Stimulated activated CD8-positive, alpha-beta memory T cell treated with anti-CD3 and anti-CD28 coated beads, Interleukin-7, amount 100 ng/mL, for 1 hour (primary cell): ENCODE measurements around the gene LLPH.
A peak's percentile ranks its signal among the peaks of the same experiment; 100 is the strongest.

Experiments used
- DNase-seq, 2 donors: peaks; one replicate each; pipeline ENCODE4 v3.0.0-alpha.2; 2020; ENCODE audit warnings: low read depth in 2 of 2

LLPH gene

DNA sequence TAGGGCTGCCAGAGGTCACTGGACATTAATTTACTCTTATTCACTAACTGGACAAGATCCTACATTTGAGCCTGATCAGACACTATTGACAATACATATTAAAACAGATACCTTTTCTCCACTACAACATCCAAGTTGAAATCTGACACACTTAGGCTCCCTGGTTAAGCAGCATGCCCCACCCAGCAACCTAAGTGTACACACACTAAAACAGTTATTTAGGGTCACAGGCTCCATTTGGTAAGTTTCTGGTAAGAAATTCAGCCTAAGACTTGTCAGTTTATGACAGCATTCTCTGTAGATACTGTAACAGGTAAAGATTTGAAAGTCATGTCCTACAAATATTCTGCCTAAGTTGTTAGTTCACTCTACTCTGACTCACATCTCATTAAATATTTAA is 12.3 kb upstream of the LLPH start:
- DNase-seq = no peak

- DNase-seq = no peak
These were observed 10.7 kb upstream of the LLPH start for GRCh38 chr12:66141299-66141698.

DNA sequence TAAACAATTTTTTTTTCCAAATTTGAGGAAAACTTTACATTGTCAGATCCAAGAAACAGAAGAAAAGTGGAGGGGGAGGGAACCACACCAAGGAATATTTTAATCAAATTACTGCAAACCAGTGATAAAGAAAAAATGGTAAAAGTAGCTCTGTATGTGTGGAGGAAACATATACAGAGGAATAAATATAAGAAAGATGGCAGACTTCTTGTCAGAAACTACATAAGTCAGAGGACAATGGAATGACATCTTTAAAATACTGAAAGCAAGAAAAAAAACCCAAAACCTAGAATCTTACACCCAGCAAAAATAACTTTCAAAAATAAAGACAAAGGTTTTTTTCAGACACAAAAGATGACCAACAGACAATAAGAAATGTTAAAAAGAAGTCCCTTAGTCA is 10.2 kb upstream of the LLPH start:
- DNase-seq = no peak

DNA sequence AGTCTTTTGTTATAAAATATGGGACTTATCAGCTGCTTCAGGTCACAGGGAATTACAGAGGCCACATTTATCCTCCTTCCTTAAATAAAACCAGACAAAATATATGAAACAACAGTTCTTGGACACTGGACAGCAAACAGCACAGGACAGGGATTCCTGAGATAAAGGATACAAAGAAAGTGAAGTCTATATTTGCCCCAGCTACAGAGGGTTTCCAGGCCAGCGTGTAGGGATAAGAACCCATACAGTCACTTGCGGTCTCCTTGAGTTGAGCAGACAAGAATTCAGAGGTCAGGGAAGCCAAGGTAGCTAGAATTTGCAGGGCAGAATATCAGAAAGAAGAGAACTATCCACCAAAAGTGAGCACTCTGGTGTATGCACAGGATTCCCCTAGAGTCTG is 8.8 kb upstream of the LLPH start:
- no peak for DNase-seq

DNA sequence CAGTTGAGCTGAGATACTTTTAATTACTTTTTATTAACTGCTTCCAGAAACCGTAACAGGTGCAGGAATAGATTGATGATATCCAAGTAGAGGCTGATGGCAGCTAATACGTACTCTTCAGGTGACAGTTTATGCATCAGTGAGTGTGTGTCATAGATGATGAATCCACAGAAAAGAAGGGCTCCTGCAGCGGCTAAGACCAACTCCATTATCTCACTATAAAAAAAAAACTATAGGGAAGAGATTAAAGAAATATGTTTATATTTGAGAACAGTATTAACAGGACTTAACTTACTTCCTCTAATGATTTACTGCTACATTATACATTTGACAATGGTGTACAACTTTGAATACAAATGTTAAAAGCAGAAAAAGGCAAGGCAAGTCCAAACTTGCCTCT is 7.4 kb upstream of the LLPH start:
- DNase-seq = no peak

DNA sequence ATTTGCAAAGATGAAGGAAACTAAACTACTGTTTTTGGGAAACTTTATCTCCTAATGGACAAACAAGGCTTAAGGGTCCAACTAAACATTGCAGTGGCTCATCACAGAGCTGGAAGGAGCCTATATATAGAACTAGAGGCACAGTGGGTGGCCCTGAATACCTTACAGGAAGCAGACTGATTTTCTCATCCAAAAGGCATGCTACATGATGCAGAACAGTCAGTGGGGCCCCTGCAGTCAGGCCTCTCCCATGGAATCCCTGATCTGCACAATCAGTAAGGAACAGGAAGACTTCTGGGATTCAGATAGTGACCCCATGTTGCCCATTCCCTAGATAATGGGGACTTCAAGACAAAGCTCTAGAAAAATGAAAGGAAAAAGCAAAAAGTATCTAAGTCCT is 1.9 kb upstream of the LLPH start:
- no peak for DNase-seq

- DNase-seq = no peak
These were observed 628 bp upstream of the LLPH start for GRCh38 chr12:66131067-66131688.

- DNase-seq = no peak
These were observed 650 bp downstream of the LLPH start for GRCh38 chr12:66129934-66130266.

DNA sequence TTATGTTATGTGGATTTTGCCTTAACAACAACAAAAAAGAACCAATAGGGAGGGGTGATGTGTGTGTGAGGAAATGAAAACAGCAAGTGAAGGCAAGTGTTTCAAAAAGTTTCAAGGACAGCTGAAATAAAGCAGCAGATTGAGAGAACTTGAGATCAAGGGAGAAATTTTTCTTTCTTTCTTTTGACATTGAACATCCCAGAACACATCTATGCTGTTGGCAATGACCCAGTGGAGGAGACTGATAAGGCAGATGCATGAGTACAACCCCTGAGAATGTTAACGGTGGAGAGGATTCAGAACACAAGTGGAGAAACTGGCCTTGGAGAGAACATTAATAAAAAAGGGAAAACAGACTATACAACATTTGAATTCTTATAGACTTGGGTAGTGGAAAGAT is 2.9 kb downstream of the LLPH start:
- no peak for DNase-seq

- no peak for DNase-seq
These were observed 10.1 kb downstream of the LLPH start for GRCh38 chr12:66120477-66120876.

GRCh38 chr12:66119870-66120241 is 10.7 kb downstream of the LLPH start:
- DNase-seq = no peak

DNA sequence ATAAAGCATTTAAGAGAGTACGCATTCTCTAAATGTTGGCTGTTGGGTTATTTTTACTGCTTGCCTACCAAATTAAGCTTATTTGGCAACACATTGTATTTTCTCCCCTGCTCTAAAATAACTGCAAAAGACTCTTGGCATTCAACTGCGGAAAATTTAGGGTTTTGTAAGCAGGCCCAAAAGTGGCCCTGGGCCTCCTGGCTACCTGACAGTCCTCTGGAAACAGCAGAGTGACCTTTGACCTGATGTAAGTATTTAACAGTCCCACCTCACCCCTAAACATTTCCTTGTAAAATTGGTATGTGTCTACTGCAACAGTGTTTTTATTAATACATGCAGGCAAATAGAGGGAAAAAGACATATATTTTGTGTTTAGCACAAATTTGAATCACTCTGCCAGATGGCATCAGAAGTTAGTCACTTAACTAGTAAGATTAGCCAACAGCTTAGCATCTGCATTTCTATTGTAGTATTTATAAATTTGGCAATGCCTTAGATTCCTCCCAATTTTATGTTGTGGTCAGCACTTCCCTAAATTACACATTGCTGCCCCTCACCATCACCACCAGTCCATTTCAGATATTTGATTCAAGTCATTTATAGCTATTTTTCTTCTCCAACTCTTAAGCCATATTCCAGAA is 11.2 kb downstream of the LLPH start:
- DNase-seq = no peak

GRCh38 chr12:66118240-66118891 is 12.2 kb downstream of the LLPH start:
- no peak for DNase-seq

- no peak for DNase-seq
These were observed 13.3 kb downstream of the LLPH start for GRCh38 chr12:66117242-66117641.

DNA sequence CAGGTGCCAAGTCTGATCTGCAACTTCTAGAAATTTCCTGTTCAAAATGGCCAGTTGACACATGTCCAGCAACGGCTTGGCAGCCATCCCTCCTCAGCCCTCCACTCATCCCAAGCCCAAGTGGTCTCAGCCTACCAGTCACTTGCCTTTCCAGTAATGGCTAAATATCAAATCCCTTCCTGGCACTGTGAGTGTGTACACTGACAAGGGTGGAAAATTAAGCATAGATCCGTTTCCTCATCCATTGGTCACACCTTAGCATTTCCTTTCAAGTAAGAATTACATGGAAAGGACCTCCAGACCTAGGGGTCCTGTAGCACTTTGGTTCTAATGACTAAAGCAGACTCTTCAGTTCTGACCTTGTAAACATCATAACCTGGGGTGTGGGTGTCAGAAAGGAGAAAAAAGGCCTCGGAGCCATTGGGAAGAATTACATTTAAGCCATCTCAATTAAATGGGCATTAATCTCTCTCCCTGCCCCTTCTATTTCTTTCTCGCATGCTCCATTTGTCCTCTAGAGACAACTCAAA is 15.4 kb downstream of the LLPH start:
- DNase-seq = no peak

GRCh38 chr12:66113471-66113870 is 17.1 kb downstream of the LLPH start:
- DNase-seq = no peak

- no peak for DNase-seq
These were observed 18.9 kb downstream of the LLPH start for GRCh38 chr12:66111605-66112004.

- DNase-seq = no peak
These were observed 21.5 kb downstream of the LLPH start for GRCh38 chr12:66109056-66109455.

- no peak for DNase-seq
These were observed 22.2 kb downstream of the LLPH start for GRCh38 chr12:66108386-66108785.

DNA sequence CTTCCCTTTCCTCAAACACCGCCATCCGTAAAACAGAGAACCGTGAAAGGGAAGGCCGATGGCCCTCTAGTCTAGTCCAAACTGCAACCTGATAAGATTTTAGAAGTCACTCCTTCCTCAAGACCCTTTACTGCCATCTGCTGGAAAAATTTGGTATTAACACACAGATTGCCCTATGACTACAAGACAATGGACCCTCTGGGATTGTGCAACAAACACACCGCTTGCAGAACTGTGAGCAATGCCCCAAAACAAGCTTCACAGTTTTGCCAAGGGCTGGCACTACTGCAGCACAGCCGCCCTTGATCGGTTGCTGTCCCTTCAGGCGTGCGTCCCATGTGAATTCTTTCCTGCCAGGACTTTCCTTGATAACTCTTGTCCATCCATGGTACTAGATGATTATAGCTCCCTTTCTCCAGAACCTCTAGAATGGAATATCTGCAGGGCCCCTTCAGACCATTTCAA is 23.1 kb downstream of the LLPH start:
- DNase-seq = peak in 1 of 2 donors; percentile 19

DNA sequence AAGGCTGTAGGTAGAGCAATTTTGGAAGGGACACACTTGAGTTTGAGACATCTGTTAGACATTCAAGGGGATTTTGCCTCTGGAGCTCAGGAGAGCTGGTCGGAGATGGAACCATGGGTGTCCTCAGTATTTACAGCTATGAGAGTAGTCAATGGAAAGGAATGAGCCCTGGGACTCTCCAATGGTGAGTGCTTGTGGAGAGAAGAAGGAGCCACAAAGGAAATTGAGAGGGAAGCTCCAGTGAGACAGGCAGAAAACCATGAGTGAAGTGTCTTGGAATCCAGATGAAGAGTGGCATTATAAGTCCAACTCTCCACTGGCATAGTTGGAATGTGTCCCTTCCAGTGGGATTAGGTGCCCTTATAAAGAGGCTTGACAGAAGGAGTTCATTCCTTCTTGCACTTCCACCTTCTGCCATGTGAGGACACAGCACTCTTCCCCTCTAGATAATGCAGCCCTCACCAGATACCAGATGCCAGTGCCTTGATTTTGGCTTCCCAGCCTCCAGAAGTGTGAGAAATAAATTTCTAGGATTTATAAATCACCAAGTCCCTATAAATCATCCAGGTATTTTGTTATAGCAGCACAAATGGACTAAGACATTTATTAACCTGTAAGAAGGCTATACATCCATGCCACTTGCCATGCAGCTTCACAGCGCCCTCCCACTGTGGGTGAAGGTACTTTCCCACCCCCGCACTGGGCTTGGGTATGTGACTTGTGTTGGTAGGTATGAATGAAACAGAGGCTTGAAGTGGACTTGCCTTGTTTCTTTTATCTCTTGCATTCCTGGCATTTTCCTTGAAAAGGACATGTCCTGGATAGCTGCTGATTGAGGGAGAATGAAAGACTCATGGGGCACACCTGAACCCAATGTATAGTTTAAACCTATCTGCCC is 27.3 kb downstream of the LLPH start:
- DNase-seq = no peak

DNA sequence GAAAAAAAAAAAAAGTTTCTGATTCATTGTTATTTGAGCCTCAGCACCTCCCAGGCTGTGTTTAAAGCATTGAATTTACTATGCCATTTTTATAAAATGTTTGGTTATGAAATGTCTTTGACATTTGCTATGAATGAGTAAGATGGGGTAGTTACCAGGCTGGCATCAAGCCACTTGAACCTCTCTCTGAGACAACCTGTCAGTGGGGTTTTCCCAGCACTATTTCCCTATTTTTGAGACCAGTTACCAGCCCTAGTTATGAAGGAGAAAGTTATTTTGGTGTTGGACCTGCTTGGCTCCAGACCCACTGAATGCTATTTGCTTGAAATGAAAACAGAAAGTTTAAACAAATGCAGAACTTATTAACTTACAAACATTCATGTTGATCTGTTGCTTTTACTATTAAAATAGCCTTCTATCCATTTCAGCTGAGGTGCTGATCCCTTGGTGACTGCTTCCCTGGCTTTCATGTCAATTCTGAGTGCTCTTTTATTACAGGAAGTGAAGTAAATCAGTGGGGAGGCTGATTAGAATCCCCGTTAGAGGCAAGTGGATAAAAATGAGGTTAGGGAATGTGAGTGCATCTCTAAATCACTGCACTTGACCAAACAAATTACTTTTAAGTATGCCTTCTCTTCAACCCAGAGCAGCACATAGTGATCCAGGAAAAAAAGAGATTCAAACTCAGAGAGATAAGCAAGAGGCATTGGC is 37.8 kb downstream of the LLPH start:
- no peak for DNase-seq
